RWPE1 (cell line): ENCODE results near the gene PDCD1.
"Not testable (repeated sequence)": the region's sequence is repeated elsewhere in the genome, so short reads cannot be mapped to it uniquely, and the experiment has no call there.

Source experiments
- CTCF ChIA-PET: fragments of 350-600 bp; sonication (Branson Sonifier 250); formaldehyde crosslinking; extraction: SDS; loops from one replicate; lab custom pipeline; 2021; lab: Yijun Ruan, JAX
- POLR2A ChIA-PET: fragments of 400-600 bp; formaldehyde crosslinking; extraction: SDS; loops from one replicate; lab custom pipeline; 2020; ENCODE audit warnings: antibody characterized with exemption; ENCODE audit not compliant: low non-redundant PET; lab: Yijun Ruan, JAX
- DNase-seq: peaks from one replicate; pipeline ENCODE4 v3.0.0; 2012; ENCODE audit warnings: low spot score
- H3K27ac ChIP-seq: fragments of 450-650 bp; 2 replicates; pipeline ENCODE4 v1.5.1; 2017
- TF ChIP-seq, protein P1 (sequence below): fragments of 450-650 bp; conservative IDR thresholded peaks from 2 replicates; pipeline ENCODE4 v1.5.1; 2017; ENCODE audit warnings: low read depth, mild to moderate bottlenecking

The PDCD1 gene

DNA sequence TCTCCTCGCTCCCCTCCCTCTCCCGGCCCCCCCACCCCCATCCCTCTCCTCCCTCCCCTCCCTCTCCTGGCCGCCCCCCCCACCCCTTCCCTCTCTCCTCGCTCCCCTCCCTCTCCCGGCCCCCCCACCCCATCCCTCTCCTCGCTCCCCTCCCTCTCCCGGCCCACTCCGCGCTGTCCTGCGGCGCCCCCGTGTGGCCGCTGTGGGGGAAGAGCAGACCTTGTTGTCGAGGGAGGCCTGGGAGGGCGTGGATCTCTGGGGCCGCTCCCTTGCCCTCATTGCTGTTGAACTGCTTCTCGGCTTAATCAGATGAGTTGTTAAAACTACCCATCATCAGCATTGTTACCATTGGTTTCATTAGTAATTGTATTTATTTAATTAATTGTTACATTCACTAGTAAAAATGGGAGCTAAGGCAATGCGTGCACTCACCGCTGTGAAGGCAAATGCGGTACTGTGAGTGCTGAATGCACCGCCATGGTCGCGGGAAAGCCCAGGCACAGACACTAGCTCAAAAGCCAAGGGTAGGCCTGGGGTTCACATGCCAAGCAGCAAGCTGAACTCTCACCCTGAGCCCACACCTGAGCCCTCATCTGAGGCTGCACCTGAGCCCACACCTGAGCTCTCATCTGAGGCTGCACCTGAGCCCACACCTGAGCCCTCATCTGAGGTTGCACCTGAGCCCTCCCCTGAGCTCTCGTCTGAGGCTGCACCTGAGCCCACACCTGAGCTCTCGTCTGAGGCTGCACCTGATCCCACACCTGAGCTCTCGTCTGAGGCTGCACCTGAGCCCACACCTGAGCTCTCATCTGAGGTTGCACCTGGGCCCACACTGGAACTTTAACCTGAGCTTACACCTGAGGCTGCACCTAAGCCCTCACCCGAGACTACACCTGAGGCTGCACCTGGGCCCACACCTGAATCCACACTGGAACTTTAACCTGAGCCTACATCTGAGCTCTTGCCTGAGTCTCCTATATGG is 19.6 kb upstream of the PDCD1 start:
- H3K27ac ChIP-seq, result no peak overlapping the region
- CTCF ChIA-PET, result interaction anchor here (0.6 to 1.2 kb wide), 9 partner anchors 8 to 1027 kb away, joined by 3 to 5 read pairs (median 3); partner anchors contain the start of gene D2HGDH
- peak; percentile 75 for DNase-seq
- TF ChIP-seq, protein P1, sequence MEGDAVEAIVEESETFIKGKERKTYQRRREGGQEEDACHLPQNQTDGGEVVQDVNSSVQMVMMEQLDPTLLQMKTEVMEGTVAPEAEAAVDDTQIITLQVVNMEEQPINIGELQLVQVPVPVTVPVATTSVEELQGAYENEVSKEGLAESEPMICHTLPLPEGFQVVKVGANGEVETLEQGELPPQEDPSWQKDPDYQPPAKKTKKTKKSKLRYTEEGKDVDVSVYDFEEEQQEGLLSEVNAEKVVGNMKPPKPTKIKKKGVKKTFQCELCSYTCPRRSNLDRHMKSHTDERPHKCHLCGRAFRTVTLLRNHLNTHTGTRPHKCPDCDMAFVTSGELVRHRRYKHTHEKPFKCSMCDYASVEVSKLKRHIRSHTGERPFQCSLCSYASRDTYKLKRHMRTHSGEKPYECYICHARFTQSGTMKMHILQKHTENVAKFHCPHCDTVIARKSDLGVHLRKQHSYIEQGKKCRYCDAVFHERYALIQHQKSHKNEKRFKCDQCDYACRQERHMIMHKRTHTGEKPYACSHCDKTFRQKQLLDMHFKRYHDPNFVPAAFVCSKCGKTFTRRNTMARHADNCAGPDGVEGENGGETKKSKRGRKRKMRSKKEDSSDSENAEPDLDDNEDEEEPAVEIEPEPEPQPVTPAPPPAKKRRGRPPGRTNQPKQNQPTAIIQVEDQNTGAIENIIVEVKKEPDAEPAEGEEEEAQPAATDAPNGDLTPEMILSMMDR, result peak; percentile 78
- POLR2A ChIA-PET, result no interaction called here

DNA sequence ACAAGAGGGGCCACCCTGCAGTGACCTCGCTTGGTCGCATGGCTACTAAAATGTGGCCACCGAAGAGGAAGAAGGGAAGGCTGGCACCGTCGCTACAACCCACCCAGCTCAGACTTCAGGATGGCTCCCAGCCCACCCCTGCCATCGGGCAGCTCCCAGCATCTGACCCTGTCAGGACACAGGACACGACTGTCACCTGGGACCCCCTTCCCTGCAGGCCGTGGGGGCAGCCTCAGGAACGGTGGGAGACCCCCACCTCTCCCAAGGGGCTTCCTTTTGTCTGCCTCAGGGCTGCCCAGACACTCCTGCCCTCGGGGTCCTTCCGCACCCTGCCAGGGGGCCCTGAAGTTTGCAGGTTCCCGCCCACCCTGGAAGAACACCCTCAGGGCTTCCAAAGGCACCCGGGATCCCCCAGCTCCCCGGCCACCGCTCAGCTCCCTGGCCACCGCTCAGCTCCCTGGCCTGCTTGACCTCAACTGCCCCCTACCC is 18.5 kb upstream of the PDCD1 start:
- TF ChIP-seq, protein P1, result no peak
- no peak for DNase-seq
- POLR2A ChIA-PET, result no interaction called here
- no peak overlapping the region for H3K27ac ChIP-seq
- CTCF ChIA-PET, result interaction anchor here (0.5 to 0.9 kb wide), 5 partner anchors 11 to 1026 kb away, joined by 3 to 5 read pairs (median 3); no protein-coding TSS in a partner anchor

DNA sequence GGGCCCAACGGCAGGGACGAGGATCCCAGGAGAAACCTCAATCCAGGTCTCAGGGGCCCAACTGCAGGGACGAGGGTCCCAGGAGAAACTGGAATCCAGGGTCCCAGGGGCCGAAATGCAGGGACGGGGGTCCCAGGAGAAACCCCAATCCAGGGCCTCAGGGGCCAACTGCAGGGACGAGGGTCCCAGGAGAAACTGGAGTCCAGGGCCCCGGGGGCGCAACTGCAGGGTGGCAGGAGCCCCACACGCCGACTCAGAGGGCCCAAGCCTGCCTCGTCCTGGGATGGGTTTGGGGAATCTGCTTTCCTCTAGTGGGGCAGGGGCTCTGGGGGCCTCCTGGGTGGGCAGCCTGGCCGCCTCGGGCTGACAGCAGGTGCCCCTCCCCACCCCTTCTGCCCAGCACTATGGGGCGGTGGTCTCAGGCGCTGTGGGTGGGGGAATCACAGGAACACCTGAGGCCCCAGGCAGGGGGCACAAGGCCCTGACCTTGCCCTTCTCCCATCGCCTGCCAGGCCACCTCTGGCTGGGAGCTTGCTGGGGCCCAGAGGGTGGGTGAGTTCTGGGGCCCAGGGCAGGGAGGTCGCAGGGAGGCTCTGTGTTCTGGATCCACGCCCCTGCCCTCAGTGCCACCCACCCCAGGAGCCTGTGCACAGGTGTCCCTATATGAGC is 18.0 kb upstream of the PDCD1 start:
- TF ChIP-seq, protein P1, result no peak
- no peak overlapping the region for H3K27ac ChIP-seq
- DNase-seq, result no peak
- ChIA-PET POLR2A (no interaction called here), CTCF (interaction anchor here (0.5 to 0.7 kb wide), 4 partner anchors 10 to 117 kb away, joined by 3 to 5 read pairs (median 4); no protein-coding TSS in a partner anchor)

DNA sequence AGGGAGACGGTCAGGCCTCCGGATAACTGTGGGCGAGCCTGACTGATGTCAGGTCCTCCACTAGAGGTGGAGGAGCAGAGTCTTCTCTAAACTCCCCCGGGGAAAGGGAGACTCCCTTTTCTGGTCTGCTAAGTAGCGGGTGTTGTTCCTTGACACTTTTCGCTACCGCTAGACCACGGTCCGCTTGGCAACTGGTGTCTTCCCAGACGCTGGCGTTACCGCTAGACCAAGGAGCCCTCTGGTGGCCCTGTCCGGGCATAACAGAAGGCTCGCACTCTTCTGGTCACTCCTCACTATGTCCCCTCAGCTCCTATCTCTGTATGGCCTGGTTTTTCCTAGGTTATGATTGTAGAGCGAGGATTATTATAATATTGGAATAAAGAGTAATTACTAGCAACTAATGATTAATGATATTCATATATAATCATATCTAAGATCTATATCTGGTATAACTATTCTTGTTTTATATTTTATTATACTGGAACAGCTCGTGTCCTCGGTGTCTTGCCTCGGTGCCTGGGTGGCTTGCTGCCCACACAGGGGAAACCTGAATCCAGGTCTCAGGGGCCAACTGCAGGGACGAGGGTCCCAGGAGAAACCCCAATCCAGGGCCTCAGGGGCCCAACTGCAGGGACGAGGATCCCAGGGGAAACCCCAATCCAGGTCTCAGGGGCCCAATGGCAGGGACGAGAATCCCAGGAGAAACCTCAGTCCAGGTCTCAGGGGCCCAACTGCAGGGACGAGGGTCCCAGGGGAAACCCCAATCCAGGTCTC is 17.2 kb upstream of the PDCD1 start:
- TF ChIP-seq, protein P1, result peak; percentile 49
- DNase-seq, POLR2A ChIA-PET, H3K27ac ChIP-seq, CTCF ChIA-PET: not testable (repeated sequence)

DNA sequence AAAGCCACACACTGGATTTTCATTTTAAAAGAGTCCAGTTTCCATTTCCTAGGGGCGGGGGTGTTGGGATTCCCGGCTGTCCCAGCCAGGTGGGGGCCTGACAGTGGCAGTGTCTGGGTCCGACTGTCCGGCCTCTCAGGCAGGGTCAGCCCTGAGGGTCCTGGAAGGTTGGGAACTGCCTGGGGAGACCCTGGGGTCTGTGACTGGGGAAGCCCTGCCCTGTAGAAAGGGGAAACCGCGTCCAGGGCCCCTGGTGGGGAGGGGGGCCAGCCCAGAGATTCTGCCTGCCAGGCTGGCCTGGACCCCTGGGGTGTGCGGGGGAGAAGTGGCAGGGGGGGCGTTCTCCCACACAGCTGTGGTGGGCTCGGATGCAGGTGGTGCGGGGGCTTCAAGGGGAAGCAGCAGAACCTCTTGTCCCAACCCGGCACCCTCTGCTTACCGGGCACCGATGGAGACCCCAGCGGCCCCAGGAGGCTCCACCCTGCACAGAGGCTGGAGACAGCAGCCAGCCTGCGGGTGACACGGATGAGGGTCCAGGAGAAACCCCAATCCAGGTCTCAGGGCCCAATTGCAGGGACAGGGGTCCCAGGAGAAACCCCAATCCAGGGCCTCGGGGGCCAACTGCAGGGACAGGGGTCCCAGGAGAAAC is 15.7 kb upstream of the PDCD1 start:
- ChIA-PET CTCF (no interaction called here), POLR2A (no interaction called here)
- no peak for DNase-seq
- no peak overlapping the region for H3K27ac ChIP-seq
- TF ChIP-seq, protein P1, result no peak
